Melanocyte of skin (primary cell): ENCODE results near the gene LPAR5. TPM values are rescaled to one million over a fixed set of nuclear protein-coding genes. Genes with fewer than 3 reads are reported as not detected.

Experiments used
- small RNA-seq, 2 donors: library from RNA; depleted of rRNA; stranded (forward); fragments of <200 nt; gene quantifications; one replicate each; pipeline ENCODE3, GENCODE V24; 2012
- total RNA-seq, 2 donors: library from RNA; depleted of rRNA; stranded (reverse); fragments of >200 nt; gene quantifications; 2 replicates each; pipeline ENCODE4 v1.2.3, GENCODE V29; 2012

LPAR5 gene
- total RNA-seq = under 1 TPM in 1 of 2 donors, not detected in 1; under 0.01 TPM

GRCh38 chr12:6635856-6636531 is at the start of gene LPAR5:
TSS of gene LPAR5 (minus strand) at chr12:6635959. CDS start at chr12:6621248, 14,711 bp downstream.

GRCh38 chr12:6662906-6663742 is 27.4 kb upstream of the LPAR5 start, which contains the start of gene ING4:
TSS of gene ING4 (minus strand) at chr12:6663119. CDS start at chr12:6663101, 18 bp downstream.

DNA sequence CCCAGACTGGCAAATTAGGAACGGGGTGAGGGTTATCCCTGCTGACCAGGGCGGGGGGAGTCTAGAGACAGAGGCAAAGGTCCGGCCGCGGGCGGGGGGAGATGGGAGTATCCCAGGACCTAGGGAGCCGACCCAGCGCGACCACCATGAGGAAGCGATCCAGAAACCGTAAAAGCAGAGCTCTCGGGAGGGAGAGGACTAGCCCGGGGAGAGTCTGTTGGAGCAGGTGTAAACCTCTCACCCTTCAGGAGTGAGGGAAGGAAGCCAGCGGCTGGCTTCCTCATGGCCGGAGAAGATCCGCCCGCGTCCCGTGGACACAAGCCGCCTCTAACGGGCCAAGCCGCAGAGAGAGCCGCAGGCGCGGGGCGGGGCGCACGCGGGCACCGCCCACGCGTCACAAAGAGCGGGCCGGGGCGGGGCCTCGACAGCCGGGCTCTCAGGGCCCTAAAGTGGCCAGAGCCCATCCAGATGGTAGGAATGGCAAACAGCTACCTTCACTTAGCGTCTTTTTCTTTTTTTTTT is 11.4 kb upstream of the LPAR5 start, which contains the start of gene ACRBP:
Gene ACRBP, minus strand, starts transcription at position 350 of the 522 bp plus-strand sequence. Its CDS starts 66 bp downstream, at position 284.

Small RNA genes within 50 kb of the gene (small RNA-seq; reads per million reads assigned to genes)
- 44.3 to 86.5 reads per million in 2 donors for gene SCARNA11

Other genes starting within 250 kb of the LPAR5 start
- gene CD27, start 191.0 kb downstream of the LPAR5 start, total RNA-seq = not detected
- gene TAPBPL, start 183.9 kb downstream of the LPAR5 start, total RNA-seq = 1 to 10 TPM; 7.3 to 8.9 TPM
- gene VAMP1, start 165.3 kb downstream of the LPAR5 start, total RNA-seq = 1 to 10 TPM; 3.8 to 4.7 TPM
- 100 to 1,000 TPM in 1 of 2 donors, 10 to 100 TPM in 1; 67.1 to 113 TPM for gene MRPL51, start 142.7 kb downstream of the LPAR5 start, total RNA-seq
- 10 to 100 TPM; 32.0 to 66.6 TPM for gene NCAPD2, start 141.9 kb downstream of the LPAR5 start, total RNA-seq
- gene GAPDH, start 101.4 kb downstream of the LPAR5 start, total RNA-seq = 1,000 to 10,000 TPM; 3,776 to 6,962 TPM
- 10 to 100 TPM; 15.3 to 15.5 TPM for gene IFFO1, start 79.9 kb downstream of the LPAR5 start, total RNA-seq
- gene NOP2, start 67.7 kb downstream of the LPAR5 start, total RNA-seq = 10 to 100 TPM; 24.4 to 39.3 TPM
- 100 to 1,000 TPM; 172 to 203 TPM for gene CHD4, start 28.6 kb downstream of the LPAR5 start, total RNA-seq
- not detected for gene ACRBP, start 11.5 kb upstream of the LPAR5 start, total RNA-seq
- 10 to 100 TPM; 23.6 to 38.5 TPM for gene ING4, start 27.2 kb upstream of the LPAR5 start, total RNA-seq
- 10 to 100 TPM; 23.4 to 29.3 TPM for gene ZNF384, start 53.4 kb upstream of the LPAR5 start, total RNA-seq
- not detected for gene PIANP, start 64.9 kb upstream of the LPAR5 start, total RNA-seq
- 100 to 1,000 TPM in 1 of 2 donors, 10 to 100 TPM in 1; 98.4 to 105 TPM for gene COPS7A, start 88.1 kb upstream of the LPAR5 start, total RNA-seq
- 100 to 1,000 TPM; 168 to 185 TPM for gene MLF2, start 117.2 kb upstream of the LPAR5 start, total RNA-seq
- gene PTMS, start 130.4 kb upstream of the LPAR5 start, total RNA-seq = 10 to 100 TPM; 36.8 to 67.6 TPM
- gene LAG3, start 136.6 kb upstream of the LPAR5 start, total RNA-seq = under 1 TPM in 1 of 2 donors, not detected in 1; 0.34 TPM
- 1 to 10 TPM; 1.7 TPM for gene CD4, start 153.6 kb upstream of the LPAR5 start, total RNA-seq
- under 1 TPM; under 0.01 to 0.33 TPM for gene GPR162, start 185.9 kb upstream of the LPAR5 start, total RNA-seq
- gene P3H3, start 192.4 kb upstream of the LPAR5 start, total RNA-seq = 10 to 100 TPM; 13.4 to 36.3 TPM
- gene GNB3, start 205.0 kb upstream of the LPAR5 start, total RNA-seq = under 1 TPM; 0.33 to 0.69 TPM
- gene CDCA3, start 215.3 kb upstream of the LPAR5 start, total RNA-seq = 10 to 100 TPM; 16.9 to 54.9 TPM
- gene USP5, start 216.2 kb upstream of the LPAR5 start, total RNA-seq = 10 to 100 TPM; 89.2 to 93.3 TPM
- gene TPI1, start 231.6 kb upstream of the LPAR5 start, total RNA-seq = 100 to 1,000 TPM; 611 to 916 TPM
- gene SPSB2, start 237.3 kb upstream of the LPAR5 start, total RNA-seq = 1 to 10 TPM; 5.2 to 8.0 TPM